CD1c-positive myeloid dendritic cell (primary cell): ENCODE results near the gene CEP295NL.
"Not testable (repeated sequence)": the region's sequence is repeated elsewhere in the genome, so short reads cannot be mapped to it uniquely, and the experiment has no call there.

Experiments used
- DNase-seq: peaks from one replicate; pipeline ENCODE4 v3.0.0-alpha.2; 2016; ENCODE audit errors: extremely low spot score

CEP295NL gene

DNA sequence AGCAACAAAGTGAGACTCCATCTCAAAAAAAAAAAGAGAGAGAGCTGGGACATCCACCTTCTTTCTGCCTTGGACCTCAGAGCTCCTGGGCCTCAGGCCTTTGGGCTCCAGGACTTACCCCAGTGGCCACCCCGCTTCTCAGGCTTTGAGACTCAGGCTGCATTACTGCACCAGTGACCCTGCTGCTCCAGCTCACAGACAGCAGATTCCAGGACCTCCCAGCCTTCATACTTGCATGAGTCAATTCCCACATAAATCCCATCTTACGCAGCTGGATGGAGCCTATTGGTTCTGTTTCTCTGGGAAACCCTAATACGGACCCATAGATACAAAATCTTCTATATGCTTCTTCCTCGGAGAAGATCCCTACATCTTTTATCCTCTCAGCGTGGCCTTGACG is 2.1 kb upstream of the CEP295NL start:
- DNase-seq, result no peak

GRCh38 chr17:78904371-78904770 is 1.4 kb upstream of the CEP295NL start:
- DNase-seq, result no peak

- DNase-seq, result not testable (repeated sequence)
Measured at GRCh38 chr17:78902231-78902630, 770 bp downstream of the CEP295NL start.

GRCh38 chr17:78901806-78902205 is 1.2 kb downstream of the CEP295NL start:
- no peak for DNase-seq

DNA sequence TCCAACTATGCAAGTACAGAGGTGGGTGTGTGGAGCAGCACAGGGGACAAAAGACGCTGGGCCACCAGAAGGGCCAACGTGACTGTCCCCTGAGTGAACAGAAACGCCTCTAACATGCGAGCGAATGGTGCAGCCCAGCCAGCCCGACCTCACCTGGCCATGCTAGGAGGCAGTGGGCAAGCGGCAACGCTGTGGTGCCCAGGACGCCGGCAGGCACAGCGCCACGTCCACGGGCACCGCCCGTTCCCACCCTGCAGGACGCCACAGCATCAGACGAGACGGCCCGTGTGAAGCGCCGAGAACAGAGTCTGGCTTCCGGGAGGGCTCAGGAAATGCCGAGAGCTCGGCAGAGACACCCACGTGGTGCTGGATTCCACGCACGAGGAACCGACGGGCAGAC is 2.2 kb downstream of the CEP295NL start:
- no peak for DNase-seq

GRCh38 chr17:78899361-78900260 is 3.4 kb downstream of the CEP295NL start:
- DNase-seq, result no peak

GRCh38 chr17:78898947-78899346 is 4.1 kb downstream of the CEP295NL start:
- no peak for DNase-seq

GRCh38 chr17:78898075-78898836 is 4.7 kb downstream of the CEP295NL start:
- no peak for DNase-seq

GRCh38 chr17:78897664-78898047 is 5.3 kb downstream of the CEP295NL start:
- DNase-seq, result no peak

DNA sequence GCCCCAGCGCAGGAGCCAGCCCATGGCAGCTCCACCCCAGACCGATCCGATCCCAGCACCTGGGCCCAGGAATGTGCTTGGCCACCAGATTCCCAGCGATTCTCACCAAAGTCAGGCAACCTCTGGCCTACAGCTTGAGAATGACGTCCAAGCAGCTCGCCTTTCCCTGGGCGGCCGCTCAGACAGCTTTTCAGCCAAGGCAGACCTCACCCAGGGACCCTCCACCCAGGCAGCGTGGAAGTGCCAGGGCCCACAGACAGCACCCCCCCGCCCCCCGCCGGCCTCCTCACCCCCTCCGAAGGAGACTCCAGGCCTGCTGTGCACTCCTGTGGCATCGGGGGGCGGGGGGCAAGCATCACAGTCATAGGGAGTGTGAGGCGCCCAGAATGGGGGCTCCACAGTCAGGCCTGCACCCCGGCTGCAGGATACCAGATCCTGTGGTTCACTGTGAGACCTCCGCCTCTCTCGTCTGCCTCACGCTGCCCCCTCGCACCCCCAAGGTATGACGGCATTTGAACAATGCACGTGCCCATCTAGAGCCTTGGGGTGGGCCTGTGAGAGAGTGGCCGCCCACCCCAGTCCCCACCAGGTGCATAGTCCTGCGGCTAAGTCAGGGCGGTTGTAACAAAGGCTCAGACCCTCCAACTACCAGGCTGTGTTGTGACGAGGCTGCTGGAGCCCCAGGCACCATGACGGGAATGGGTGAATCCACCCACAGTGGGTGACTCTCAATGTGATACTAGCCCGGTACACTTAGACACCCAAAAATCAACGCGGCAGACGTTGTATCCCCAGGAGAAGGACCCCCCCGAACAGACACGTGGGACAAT is 6.0 kb downstream of the CEP295NL start:
- no peak for DNase-seq

- DNase-seq, result no peak
Measured at GRCh38 chr17:78896091-78896833, 6.7 kb downstream of the CEP295NL start.

GRCh38 chr17:78895322-78895721 is 7.7 kb downstream of the CEP295NL start:
- no peak for DNase-seq

DNA sequence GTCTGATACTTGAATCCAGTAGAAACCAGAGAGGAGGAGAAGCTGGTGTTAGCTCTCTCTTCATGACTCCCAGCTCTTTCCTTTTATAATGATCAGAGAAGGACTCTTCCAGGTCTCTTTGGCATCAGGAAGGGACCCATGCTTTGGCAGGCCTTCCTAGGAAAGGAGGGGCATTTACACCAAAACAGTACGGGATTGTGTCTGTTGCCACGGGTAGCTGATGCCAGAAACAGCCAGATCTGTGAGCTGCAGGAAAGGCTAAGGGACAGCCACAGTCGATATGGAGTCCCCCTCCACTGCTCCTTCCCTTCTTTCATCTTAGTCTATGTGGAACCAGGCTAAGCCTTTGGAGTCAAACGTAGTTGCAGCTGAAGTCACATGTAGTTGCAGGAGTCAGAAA is 9.3 kb downstream of the CEP295NL start:
- no peak for DNase-seq

- no peak for DNase-seq
Measured at GRCh38 chr17:78892936-78893379, 10.0 kb downstream of the CEP295NL start.

DNA sequence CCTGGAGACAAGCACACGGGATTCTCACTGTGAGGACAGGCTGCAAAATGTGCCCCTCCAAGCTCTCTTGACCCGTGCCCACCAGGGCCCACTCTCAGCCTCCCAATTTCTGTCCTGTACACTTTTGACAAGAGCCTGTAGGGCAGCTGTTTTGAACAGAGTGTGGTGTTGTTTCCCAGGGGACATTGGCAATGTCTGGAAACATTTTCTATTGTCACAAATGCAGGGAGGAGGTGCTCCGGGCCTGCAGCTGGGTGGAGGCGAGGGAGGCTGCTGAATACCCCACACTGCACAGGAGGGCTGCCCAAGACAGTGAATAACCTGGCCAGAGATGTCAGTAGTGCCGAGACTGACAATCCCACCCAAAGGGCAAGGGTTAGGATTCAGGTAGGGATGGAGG is 10.5 kb downstream of the CEP295NL start:
- DNase-seq, result no peak

GRCh38 chr17:78892062-78892456 is 10.9 kb downstream of the CEP295NL start:
- DNase-seq, result no peak

GRCh38 chr17:78891406-78892061 is 11.5 kb downstream of the CEP295NL start:
- peak; percentile 29 for DNase-seq

GRCh38 chr17:78890498-78890897 is 12.5 kb downstream of the CEP295NL start:
- peak; percentile 93 for DNase-seq

GRCh38 chr17:78890096-78890495 is 12.9 kb downstream of the CEP295NL start:
- not testable (repeated sequence) for DNase-seq

DNA sequence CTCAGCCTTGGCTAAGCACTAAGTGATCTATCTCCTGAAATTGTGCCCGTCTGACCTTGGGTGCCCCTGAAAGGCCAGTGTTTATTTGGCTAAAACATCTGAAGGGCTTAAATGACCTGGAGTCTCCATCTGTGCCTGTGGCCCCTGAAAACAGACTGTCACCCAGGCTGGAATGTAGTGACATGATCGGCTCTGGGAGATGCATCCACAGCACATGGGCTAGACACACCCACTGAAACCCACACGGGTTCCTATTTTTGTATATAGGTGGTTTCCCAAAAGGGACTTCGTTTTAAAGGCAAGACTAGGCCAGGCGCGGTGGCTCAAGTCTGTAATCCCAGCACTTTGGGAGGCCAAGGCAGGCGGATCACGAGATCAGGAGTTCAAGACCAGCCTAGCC is 13.5 kb downstream of the CEP295NL start:
- DNase-seq, result peak; percentile 89
